GM12878 (cell line): ENCODE measurements around the gene SNRK. TPM values are rescaled to one million over a fixed set of nuclear protein-coding genes. Genes with fewer than 3 reads are reported as not detected.
A peak's percentile ranks its signal among the peaks of the same experiment; 100 is the strongest.

ENCODE experiments used
- ATAC-seq: fragments of 200-7000 bp; cut with Tn5 transposase; 3 replicates; pipeline ENCODE4 v1.9.1; 2020; ENCODE audit warnings: mild to moderate bottlenecking, moderate library complexity
- BruUV-seq: library from RNA; stranded (reverse); fragments of 400-500 nt; replicated peaks from 2 replicates; lab custom pipeline; 2021; lab: Mats Ljungman, UMichigan
- CTCF ChIA-PET: fragments of 300-600 bp; sonication (Branson Sonifier 250); formaldehyde crosslinking; extraction: SDS; loops from one replicate; lab custom pipeline; 2021; ENCODE audit warnings: inconsistent platforms; lab: Yijun Ruan, JAX
- POLR2A ChIA-PET: fragments of 350-600 bp; formaldehyde crosslinking; extraction: SDS; loops from one replicate; lab custom pipeline; 2021; ENCODE audit warnings: inconsistent platforms; lab: Charles Lee
- RAD21 ChIA-PET: fragments of 300-600 bp; sonication (Branson Sonifier 250); formaldehyde crosslinking; loops from one replicate; lab custom pipeline; 2023; ENCODE audit warnings: antibody characterized with exemption; ENCODE audit not compliant: unreplicated experiment; lab: Charles Lee
- SMC1A ChIA-PET: fragments of 300-600 bp; sonication (Branson Sonifier 250); formaldehyde crosslinking; loops from one replicate; lab custom pipeline; 2023; ENCODE audit not compliant: unreplicated experiment, uncharacterized antibody; lab: Charles Lee
- DNase-seq: peaks from one replicate; pipeline ENCODE4 v3.0.0-alpha.2; 2011; ENCODE audit warnings: low read depth, low spot score
- FAIRE-seq: peaks from 3 replicates; lab custom pipeline; 2011; peaks lifted over from hg19 to GRCh38; lab: Jason Lieb, UNC
- H2AFZ ChIP-seq: 2 replicates; pipeline ENCODE4 v1.6.0; 2011; ENCODE audit warnings: low read depth, low read length, control low read depth; ENCODE audit not compliant: control insufficient read depth
- H3K27ac ChIP-seq: 2 replicates; pipeline ENCODE4 v1.5.1; 2011; ENCODE audit warnings: control low read depth; ENCODE audit not compliant: control insufficient read depth, insufficient read depth
- H3K27me3 ChIP-seq, 2 experiments: replicated peaks in 1 of 2; 2 replicates each; pipeline versions ENCODE4 v1.6.0 to v1.6.1; 2011; ENCODE audit warnings: low read length in 1 of 2; ENCODE audit not compliant: control insufficient read depth in 2 of 2, insufficient read depth in 2 of 2
- H3K36me3 ChIP-seq, 2 experiments: 2 replicates each; pipeline ENCODE4 v1.5.1; 2011; ENCODE audit warnings: low read length in 1 of 2; ENCODE audit not compliant: control insufficient read depth in 2 of 2, insufficient read depth in 2 of 2
- H3K4me1 ChIP-seq: 2 replicates; pipeline ENCODE4 v1.6.1; 2011; ENCODE audit warnings: mild to moderate bottlenecking, low read length, moderate library complexity, mixed read lengths; ENCODE audit not compliant: control insufficient read depth, insufficient read depth
- H3K4me2 ChIP-seq: 2 replicates; pipeline ENCODE4 v1.6.0; 2011; ENCODE audit warnings: control low read depth; ENCODE audit not compliant: control insufficient read depth, insufficient read depth
- H3K4me3 ChIP-seq: fragments of 200-600 bp; sonication (generic); 2 replicates; pipeline ENCODE4 v1.5.1; 2016
- H3K79me2 ChIP-seq: 2 replicates; pipeline ENCODE4 v1.6.0; 2011; ENCODE audit warnings: low read length; ENCODE audit not compliant: control insufficient read depth, insufficient read depth
- H3K9ac ChIP-seq: 2 replicates; pipeline ENCODE4 v1.8.0; 2011; ENCODE audit warnings: low read length, control low read depth, mixed read lengths; ENCODE audit not compliant: control insufficient read depth, insufficient read depth
- H3K9me3 ChIP-seq: replicated peaks from 3 replicates; pipeline ENCODE4 v1.5.1; 2011; ENCODE audit warnings: mild to moderate bottlenecking, low read length; ENCODE audit not compliant: control insufficient read depth, insufficient read depth
- H4K20me1 ChIP-seq: 2 replicates; pipeline ENCODE4 v1.6.0; 2011; ENCODE audit not compliant: control insufficient read depth, insufficient read depth
- ZBTB40 ChIP-seq: fragments of 450-650 bp; IDR thresholded peaks from 2 replicates; pipeline ENCODE4 v1.6.1; 2016; ENCODE audit warnings: mild to moderate bottlenecking, moderate library complexity, borderline replicate concordance
- WGBS: methylation state at CpG from one replicate; pipeline ENCODE4 v1.1.6; 2016; ENCODE audit warnings: low lambda C conversion rate; ENCODE audit not compliant: insufficient replicate concordance, insufficient coverage; ENCODE audit errors: missing lambda C conversion rate; 5-methylcytosine and 5-hydroxymethylcytosine counted together
- in situ Hi-C: fragments of 300-500 bp; cut with MboI; formaldehyde crosslinking; loops from 9 replicates; pipeline ENCODE4 v1.14.3; 2018; ENCODE audit warnings: mixed read lengths
- intact Hi-C: fragments of 100-400 bp; cut with micrococcal nuclease; formaldehyde crosslinking; loops from one replicate; pipeline ENCODE4 v1.14.2; 2022; ENCODE audit not compliant: unreplicated experiment
- polyA plus RNA-seq, 11 experiments: library from polyadenylated mRNA; depleted of rRNA in 4 of 11; unstranded in 6 of 11; stranded (reverse) in 5 of 11; fragments of >200 nt; fragmentation: Nextera tagmentation in 4 of 11; fragmentation: Illumina TruSeq in 1 of 11; extraction: Ambion mirVana in 4 of 11; extraction: Trizol in 1 of 11; gene quantifications; 1 replicate in 1 of 11; 2 replicates in 10 of 11; pipeline versions ENCODE4 v1.2.1 to v1.2.3, GENCODE V29; 2011 to 2016; ENCODE audit warnings: inconsistent platforms in 2 of 11, missing spikeins in 2 of 11, low read depth in 1 of 11
- total RNA-seq, 4 experiments: library from RNA; depleted of rRNA in 3 of 4; stranded (reverse); fragments of >200 nt in 3 of 4; fragmentation: Illumina TruSeq in 1 of 4; extraction: Trizol in 1 of 4; gene quantifications; 2 replicates each; pipeline versions ENCODE4 v1.2.1 to v1.2.3, GENCODE V29; 2013 to 2021
- TF ChIP-seq, protein P1 (sequence below): IDR thresholded peaks from 2 replicates; pipeline ENCODE4 v1.6.1; 2012; ENCODE audit warnings: low read depth, low read length, improper control_type of control experiment

The SNRK gene
- total and polyA plus RNA-seq, 10 of the 15 experiments (the other 5 are each of a cell fraction or from before 2014, with no cell fraction given) = 1.6 to 12.1 (median 7.6) TPM

DNA sequence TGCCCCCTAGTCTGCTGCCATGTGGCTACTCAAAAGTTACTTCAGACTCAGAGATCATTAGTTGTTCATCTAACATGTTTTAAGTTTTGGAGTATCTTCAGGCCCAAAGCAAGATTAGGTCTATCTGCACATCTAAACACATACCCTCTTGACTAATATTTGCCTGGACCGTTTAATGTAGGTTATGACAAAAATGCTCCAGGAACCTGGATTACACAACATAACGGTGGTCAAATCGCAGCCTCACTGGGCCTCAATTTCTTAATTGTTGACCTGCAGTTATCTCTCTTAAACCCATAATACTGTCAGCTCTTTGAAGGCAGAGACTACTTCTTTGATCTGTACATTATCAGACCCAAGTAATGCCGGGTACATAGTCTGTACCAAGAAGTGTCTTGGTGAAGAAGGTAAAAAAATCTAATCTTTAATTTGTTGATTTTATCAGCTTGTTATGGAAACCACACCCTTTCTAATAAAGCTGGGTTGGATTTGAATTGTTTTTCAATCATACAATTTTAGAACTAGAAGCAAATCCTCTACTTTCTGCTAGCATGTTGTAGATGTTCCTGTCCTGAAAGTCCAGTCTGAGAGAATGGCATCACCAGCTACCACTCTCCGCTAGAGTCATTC lies 3.6 kb downstream of the SNRK start:
- Histone ChIP-seq H3K9me3 (no peaks in the 10 kb centered on the region), H3K9ac (no peak overlapping the region), H3K4me3 (no peak overlapping the region), H3K27me3 (no peaks in the 10 kb centered on the region)
- FAIRE-seq (peak; percentile 7), ATAC-seq (no peak)
- TF ChIP-seq, protein P1, sequence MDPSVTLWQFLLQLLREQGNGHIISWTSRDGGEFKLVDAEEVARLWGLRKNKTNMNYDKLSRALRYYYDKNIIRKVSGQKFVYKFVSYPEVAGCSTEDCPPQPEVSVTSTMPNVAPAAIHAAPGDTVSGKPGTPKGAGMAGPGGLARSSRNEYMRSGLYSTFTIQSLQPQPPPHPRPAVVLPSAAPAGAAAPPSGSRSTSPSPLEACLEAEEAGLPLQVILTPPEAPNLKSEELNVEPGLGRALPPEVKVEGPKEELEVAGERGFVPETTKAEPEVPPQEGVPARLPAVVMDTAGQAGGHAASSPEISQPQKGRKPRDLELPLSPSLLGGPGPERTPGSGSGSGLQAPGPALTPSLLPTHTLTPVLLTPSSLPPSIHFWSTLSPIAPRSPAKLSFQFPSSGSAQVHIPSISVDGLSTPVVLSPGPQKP = no peak
- peak; percentile 37; the same call in 1 of the 2 replicates for TF ChIP-seq ZBTB40
- TF ChIP-seq, all 136 proteins: peak for 1
- BruUV-seq = no TSS peak
- intact Hi-C loops = no loop called here
- SMC1A ChIA-PET = interaction anchor here (0.9 to 1.5 kb wide), 6 partner anchors 9 to 78 kb away, joined by 3 to 10 read pairs (median 3); no protein-coding TSS in a partner anchor
- peaks cover 18% of the 10 kb centered on the region for H3K4me1 ChIP-seq
- POLR2A ChIA-PET = interaction anchor here (0.7 to 0.9 kb wide), 2 partner anchors 10 to 47 kb away, joined by 3 read pairs; no protein-coding TSS in a partner anchor
- RAD21 ChIA-PET = interaction anchor here (0.8 to 1.2 kb wide), 6 partner anchors 26 to 128 kb away, joined by 3 read pairs; no protein-coding TSS in a partner anchor
- WGBS = 95% methylated on average over 5 of the region's 5 CpGs
- H3K79me2 ChIP-seq = peaks cover 62% of the 10 kb centered on the region
- no peak overlapping the region for H2AFZ ChIP-seq
- no peaks in the 10 kb centered on the region for H4K20me1 ChIP-seq
- H3K4me2 ChIP-seq = peak overlapping the region; percentile 77
- H3K36me3 ChIP-seq = peaks cover 0 to 8% of the 10 kb centered on the region in 2 experiments; a peak in 1 of 4 replicates
- H3K27ac ChIP-seq = no peak overlapping the region
- no peak for DNase-seq
- CTCF ChIA-PET = interaction anchor here (1.2 to 1.3 kb wide), 3 partner anchors 127 to 328 kb away, joined by 3 to 5 read pairs (median 4); no protein-coding TSS in a partner anchor
- in situ Hi-C loops = no loop called here
